ENCODE results near the gene MUC4. TPM values are rescaled to one million over a fixed set of nuclear protein-coding genes. Genes with fewer than 3 reads are reported as not detected.
"Not testable (repeated sequence)": the region's sequence is repeated elsewhere in the genome, so short reads cannot be mapped to it uniquely, and the experiment has no call there.

MUC4 gene
- total and polyA plus RNA-seq, 9 donors: 0.02 to 0.99 (median 0.31) TPM; not detected in 2

DNA sequence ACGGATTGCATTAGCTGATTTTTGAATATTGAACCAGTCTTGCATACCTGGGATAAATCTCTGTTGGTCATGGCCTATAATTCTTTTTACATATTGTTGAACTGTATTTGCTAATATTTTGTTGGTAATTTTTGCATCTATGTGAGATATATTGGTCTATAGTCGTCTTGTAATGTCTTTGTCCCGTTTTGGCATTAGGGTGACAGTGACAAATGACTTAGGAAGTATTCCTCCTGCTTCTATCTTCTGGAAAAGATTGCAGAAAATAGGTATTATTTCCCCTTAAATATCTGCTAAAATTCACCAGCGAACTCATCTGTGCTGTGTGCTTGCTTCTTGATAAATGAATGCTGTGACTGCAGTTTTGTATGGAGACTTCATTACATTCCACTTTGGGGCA lies 67.3 kb downstream of the MUC4 start:
- 78 to 88% (median 78%) methylated on average over 4 of the region's 4 CpGs for WGBS, 3 donors
- H3K27me3 ChIP-seq: no peaks in the 10 kb centered on the region
- no peak overlapping the region for H3K4me3 ChIP-seq
- no peaks in the 10 kb centered on the region for H3K36me3 ChIP-seq
- H3K27ac ChIP-seq: no peak overlapping the region
- H3K9me3 ChIP-seq: no peaks in the 10 kb centered on the region
- H3K4me1 ChIP-seq (ENCODE audit: insufficient read depth): no peaks in the 10 kb centered on the region
- DNase-seq: no peak
- intact Hi-C loops (cut with DNase I): no loop called here
- TF ChIP-seq, protein P1, sequence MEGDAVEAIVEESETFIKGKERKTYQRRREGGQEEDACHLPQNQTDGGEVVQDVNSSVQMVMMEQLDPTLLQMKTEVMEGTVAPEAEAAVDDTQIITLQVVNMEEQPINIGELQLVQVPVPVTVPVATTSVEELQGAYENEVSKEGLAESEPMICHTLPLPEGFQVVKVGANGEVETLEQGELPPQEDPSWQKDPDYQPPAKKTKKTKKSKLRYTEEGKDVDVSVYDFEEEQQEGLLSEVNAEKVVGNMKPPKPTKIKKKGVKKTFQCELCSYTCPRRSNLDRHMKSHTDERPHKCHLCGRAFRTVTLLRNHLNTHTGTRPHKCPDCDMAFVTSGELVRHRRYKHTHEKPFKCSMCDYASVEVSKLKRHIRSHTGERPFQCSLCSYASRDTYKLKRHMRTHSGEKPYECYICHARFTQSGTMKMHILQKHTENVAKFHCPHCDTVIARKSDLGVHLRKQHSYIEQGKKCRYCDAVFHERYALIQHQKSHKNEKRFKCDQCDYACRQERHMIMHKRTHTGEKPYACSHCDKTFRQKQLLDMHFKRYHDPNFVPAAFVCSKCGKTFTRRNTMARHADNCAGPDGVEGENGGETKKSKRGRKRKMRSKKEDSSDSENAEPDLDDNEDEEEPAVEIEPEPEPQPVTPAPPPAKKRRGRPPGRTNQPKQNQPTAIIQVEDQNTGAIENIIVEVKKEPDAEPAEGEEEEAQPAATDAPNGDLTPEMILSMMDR (IDR thresholded peaks at IDR 0.05): no peak
- TF ChIP-seq POLR2A (IDR thresholded peaks at IDR 0.05) (no peak), EP300 (IDR thresholded peaks at IDR 0.05) (no peak)

DNA sequence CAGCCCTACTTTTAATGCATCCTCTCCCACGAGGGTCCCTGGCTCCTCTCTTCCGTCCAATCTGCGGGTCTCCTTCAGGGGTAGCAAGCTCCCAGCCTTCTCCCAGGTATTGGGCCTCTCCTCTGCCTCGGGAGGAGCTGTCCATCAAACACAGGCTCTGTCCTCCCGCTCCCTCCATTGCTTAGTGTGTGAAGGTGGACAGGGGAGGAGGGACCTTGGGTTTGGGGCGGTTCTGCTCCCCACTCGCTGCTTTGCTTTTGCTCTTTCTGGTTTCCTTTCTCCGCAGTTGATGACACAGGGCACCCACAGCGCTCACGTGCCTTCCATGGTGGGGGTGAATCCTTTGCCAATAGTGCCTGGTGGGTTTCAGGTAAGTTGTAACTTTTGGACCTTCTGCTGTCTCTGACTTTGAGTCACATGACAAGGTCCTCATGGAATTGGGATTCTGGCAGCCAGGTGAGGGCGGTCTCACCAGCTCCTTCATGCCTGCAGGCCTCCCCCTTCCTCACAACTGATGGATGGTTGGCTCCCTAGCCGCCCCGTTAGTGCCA lies 72.1 kb downstream of the MUC4 start:
- H3K4me3 ChIP-seq: no peak overlapping the region
- no peaks in the 10 kb centered on the region for H3K4me1 ChIP-seq (ENCODE audit: insufficient read depth)
- H3K36me3 ChIP-seq: no peaks in the 10 kb centered on the region
- H3K9me3 ChIP-seq: no peaks in the 10 kb centered on the region
- intact Hi-C loops (cut with DNase I): no loop called here
- TF ChIP-seq, protein P1 (IDR thresholded peaks at IDR 0.05): no peak
- H3K27me3 ChIP-seq: no peaks in the 10 kb centered on the region
- H3K27ac ChIP-seq: no peak overlapping the region
- DNase-seq: no peak
- WGBS, 3 donors: 79 to 86% (median 79%) methylated on average over 12 to 13 of the region's 13 CpGs

DNA sequence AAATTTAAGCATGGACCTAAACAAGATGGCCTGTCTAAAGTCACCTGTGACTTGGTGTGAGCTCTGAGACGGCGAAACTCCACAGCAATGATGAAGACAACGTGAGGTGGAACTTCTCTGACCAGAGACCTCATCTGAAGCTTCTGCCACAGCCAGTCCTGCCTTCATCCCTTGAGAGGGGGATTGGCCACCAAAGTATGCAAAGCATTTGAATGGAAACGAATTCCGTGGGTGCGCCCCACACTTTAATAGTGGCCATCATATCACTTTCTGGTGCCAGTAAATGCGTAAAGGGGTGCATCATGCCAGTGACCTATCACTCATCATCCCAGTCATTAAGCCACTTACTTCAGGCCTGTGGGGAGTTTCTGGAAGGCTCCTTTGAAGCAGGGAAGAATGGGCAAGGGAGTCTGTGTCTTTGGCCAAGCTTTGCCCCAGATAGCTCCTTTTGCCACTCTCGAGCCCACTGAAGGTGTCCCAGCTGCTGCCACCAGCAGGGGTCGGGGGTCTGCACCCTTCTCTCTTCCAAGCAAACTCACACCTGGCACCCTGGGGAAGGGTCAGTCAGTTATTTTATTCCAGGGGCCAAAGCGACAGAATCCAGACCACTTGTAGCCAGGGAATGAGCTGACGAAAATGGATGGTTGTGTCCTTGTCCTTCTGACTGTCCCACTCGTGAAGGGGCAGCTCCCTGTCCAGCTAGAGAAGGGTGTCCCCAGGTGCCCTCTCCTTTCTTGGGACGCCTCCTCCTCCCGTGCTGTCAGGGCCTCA lies 73.3 kb downstream of the MUC4 start:
- TF ChIP-seq EP300 (IDR thresholded peaks at IDR 0.05): no peak
- no peak for TF ChIP-seq POLR2A (IDR thresholded peaks at IDR 0.05)
- TF ChIP-seq, protein P1 (IDR thresholded peaks at IDR 0.05): no peak

DNA sequence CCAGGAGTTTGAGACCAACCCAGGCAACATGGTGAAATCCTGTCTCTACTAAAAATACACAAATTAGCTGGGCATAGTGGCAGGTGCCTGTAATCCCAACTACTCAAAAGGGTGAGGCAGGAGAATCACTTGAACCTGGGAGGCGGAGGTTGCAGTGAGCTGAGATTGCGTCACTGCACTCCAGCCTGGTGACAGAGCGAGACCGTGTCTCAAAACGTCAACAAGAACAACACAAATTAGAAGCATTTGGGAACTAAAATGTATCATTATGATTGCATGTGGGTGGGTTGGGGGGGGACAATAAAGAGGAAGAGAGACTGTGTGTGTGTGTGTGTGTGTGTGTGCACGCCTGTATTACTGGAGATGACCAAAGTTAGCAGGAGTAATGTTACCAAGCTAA lies 73.9 kb downstream of the MUC4 start:
- intact Hi-C loops (cut with DNase I); H3K4me3 ChIP-seq; H3K27me3 ChIP-seq; H3K9me3 ChIP-seq; H3K4me1 ChIP-seq (ENCODE audit: insufficient read depth); H3K27ac ChIP-seq; H3K36me3 ChIP-seq; DNase-seq: not testable (repeated sequence)
- WGBS, 3 donors: 89 to 94% (median 89%) methylated on average over 6 of the region's 6 CpGs

More for the DNA sequence above, 73.3 kb downstream of the MUC4 start:
- intact Hi-C loops (cut with DNase I): no loop called here
- Histone ChIP-seq H3K4me3 (no peak overlapping the region), H3K9me3 (no peaks in the 10 kb centered on the region), H3K27me3 (no peaks in the 10 kb centered on the region), H3K27ac (no peak overlapping the region), H3K36me3 (no peaks in the 10 kb centered on the region), H3K4me1 (ENCODE audit: insufficient read depth) (no peaks in the 10 kb centered on the region)
- DNase-seq: no peak
- WGBS, 3 donors: 85 to 86% (median 85%) methylated on average over 14 of the region's 14 CpGs

DNA sequence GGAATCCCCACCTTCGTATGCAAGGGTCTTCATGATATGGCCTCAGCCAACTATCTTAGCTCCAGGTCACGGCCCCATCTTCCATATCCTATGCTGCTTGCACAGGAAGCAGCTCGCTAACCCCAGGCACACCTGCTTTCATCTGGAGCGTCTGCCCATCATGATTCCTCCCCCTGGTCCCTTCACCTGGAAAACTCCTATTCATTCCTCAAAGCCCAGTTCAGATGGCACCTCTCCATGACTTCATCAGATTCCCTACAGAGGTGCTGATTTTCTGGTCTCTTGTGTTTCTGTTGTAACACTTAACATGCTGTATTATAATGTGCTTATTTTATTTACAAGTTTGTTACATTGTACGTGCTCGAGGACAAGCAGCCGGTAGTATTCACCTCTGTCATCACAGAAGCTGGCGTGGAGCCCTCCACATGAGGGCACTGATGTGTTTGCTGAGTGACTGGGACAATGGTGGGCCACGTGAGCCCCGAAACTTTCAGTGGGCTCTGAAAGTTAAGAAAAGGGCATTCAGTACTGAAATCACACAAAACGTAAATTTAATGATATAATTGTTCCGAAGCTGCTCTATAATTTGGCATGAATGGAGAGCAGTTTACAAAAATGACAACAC lies 74.8 kb downstream of the MUC4 start:
- no peaks in the 10 kb centered on the region for H3K9me3 ChIP-seq
- H3K27me3 ChIP-seq: no peaks in the 10 kb centered on the region
- TF ChIP-seq, protein P1 (IDR thresholded peaks at IDR 0.05): no peak
- TF ChIP-seq EP300 (IDR thresholded peaks at IDR 0.05) (no peak), POLR2A (IDR thresholded peaks at IDR 0.05) (no peak)
- no peaks in the 10 kb centered on the region for H3K36me3 ChIP-seq
- H3K4me1 ChIP-seq (ENCODE audit: insufficient read depth): no peaks in the 10 kb centered on the region
- no peak overlapping the region for H3K27ac ChIP-seq
- DNase-seq: no peak
- WGBS, 3 donors: 90 to 91% (median 91%) methylated on average over 12 of the region's 12 CpGs
- intact Hi-C loops (cut with DNase I): no loop called here
- H3K4me3 ChIP-seq: no peak overlapping the region
